Measurements from ENCODE around the gene HACD2.

- TF ChIP-seq EZH2 (IDR thresholded peaks at IDR 0.05; ENCODE audit: insufficient read depth, low read length) (no peak), CTCF (IDR thresholded peaks at IDR 0.05; ENCODE audit: insufficient read depth, low read depth, low read length) (no peak)
Observed at GRCh38 chr3:123467046-123467445, 117.8 kb downstream of the HACD2 start.
